ENCODE data around the gene HBQ1.
"Not testable (repeated sequence)": the region's sequence is repeated elsewhere in the genome, so short reads cannot be mapped to it uniquely, and the experiment has no call there.

HBQ1 gene

GRCh38 chr16:180101-180675 lies at the start of gene HBQ1:
Gene HBQ1, plus strand, starts transcription at chr16:180459. Its CDS starts 28 bp downstream, at chr16:180487.
- DNase-seq = no peak

DNA sequence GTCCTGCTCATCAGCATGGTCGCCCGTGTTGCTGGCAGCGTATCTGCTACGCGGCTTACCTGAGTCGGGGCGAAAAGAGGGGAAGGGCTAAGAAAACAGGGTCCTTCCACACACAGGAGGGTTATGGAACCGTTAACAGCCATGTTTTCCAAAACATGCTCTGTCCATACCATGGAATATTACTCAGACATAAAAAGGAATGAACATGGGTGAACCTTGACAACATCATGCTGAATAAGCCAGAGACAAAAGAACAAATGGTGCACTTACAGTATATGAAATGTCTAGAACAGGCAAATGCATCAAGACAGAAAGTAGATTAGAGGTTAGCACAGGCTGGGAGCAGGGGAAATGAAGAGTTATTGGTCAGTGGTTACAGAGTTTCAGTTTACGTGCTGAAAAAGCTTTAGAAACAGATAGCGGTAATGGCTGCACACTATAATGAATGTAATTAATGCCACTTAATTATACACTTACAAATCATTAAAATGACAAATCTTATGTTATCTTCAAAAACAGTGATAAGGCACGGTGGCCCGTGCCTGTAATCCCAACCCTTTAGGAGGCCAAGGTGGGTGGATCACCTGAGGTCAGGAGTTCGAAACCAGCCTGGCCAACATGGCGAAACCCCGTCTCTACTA lies 49.6 kb upstream of the HBQ1 start:
- no peak for DNase-seq

DNA sequence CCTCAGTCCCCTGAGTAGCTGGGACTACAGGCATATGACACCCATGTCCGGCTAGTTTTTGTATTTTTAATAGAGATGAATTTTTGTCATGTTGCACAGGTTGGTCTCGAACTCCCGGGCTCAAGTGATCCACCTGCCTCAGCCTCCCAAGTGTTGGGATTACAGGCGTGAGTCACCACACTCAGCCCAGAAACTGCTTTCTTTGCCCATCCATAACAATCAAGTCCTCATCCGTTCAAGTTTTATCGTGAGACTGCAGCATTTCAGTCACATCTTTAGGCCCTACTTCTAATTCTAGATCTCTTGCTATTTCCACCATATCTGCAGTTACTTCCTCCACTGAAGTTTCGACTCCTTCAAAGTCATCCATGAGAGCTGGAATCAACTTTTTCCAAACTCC lies 48.1 kb upstream of the HBQ1 start:
- no peak for DNase-seq

DNA sequence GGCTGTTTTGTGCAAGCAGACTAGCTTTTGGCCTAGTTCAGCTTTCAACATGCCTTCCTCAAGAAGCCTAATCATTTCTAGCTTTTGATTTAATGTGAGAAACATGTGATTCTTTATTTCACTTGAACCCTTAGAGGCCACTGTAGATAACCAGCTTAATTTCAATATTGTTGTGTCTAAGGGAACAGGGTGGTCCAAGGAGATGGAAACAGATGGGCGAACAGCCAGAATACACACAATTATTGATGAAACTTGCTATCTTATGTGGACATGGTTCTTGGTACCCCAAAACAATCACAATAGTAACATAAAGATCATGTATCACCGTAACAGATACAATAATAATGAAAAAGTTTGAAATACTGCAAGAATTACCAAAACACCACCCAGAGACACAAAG lies 46.5 kb upstream of the HBQ1 start:
- no peak for DNase-seq

- no peak for DNase-seq
Measured at GRCh38 chr16:138049-138417, 42.2 kb upstream of the HBQ1 start.

- no peak for DNase-seq
Measured at GRCh38 chr16:140175-140857, 39.9 kb upstream of the HBQ1 start.

- DNase-seq = no peak
Measured at GRCh38 chr16:142405-142967, 37.8 kb upstream of the HBQ1 start.

DNA sequence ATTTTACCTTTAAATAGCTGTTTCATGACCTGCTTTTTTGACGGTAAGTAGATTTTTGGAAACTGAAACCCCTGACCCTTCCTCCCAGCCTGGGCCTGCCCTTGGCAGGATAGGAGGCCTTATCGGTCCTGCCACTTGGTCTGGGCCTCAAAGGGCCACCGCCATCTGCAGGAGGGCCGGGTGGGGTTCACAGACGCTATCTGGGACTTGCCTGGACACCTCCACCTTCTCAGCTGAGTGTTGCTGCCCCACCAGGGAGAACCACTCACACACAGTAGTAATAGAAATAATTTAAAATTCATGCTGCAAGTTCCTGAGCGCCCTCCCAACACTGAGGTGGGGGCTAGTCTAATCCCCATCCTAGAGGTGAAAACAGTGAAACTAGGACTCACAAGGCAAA lies 37.2 kb upstream of the HBQ1 start:
- DNase-seq = no peak

- DNase-seq = no peak
Measured at GRCh38 chr16:143456-143855, 36.8 kb upstream of the HBQ1 start.

DNA sequence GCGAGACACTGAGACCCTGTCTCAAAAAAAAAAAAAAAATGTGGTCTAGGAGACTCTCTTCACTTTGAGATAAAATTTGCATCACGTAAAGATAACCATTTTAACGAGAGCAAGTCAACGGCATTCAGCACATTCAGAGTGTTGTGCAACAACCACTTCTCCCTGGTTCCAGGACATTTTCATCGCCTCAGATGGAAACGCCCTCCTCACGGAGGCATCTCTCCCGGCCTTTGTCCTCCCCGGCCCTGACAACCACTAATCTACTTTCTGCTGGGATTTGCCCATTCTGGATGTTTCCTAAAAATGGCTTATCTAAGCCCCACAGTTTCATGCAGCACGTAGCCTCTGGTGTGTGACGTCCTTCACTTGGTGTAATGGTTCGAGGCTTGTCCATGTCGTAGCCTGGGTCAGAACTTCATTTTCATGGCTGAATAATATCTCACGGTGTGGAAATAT lies 35.4 kb upstream of the HBQ1 start:
- no peak for DNase-seq

GRCh38 chr16:146646-147045 lies 33.6 kb upstream of the HBQ1 start:
- DNase-seq = no peak

GRCh38 chr16:149024-149660 lies 31.1 kb upstream of the HBQ1 start:
- DNase-seq = no peak

GRCh38 chr16:152141-153128 lies 27.8 kb upstream of the HBQ1 start, which contains the start of gene HBZ:
Gene HBZ, plus strand, starts transcription at chr16:152644. Its CDS starts 266 bp downstream, at chr16:152910.
- no peak for DNase-seq

DNA sequence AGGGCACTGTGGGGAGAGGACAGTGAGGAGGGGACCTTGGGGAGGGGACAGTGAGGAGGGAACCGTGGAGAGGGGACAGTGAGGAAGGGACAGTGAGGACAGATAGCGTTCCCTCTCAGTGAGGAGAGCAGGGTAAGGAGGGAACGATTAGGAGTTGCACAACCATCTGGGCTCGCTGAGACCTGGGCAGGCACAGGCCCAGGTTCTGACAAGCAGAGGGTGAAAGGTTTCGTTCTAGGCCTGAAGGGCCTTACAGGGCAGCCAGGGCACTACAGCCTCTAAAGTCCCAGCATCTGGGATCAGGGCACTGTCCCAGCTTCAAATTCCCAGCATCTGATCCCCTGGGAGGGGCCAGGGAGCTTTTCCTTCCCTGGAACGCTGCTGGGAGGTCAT lies 27.1 kb upstream of the HBQ1 start:
- DNase-seq = not testable (repeated sequence)

GRCh38 chr16:153550-154216 lies 26.6 kb upstream of the HBQ1 start:
- DNase-seq = not testable (repeated sequence)

DNA sequence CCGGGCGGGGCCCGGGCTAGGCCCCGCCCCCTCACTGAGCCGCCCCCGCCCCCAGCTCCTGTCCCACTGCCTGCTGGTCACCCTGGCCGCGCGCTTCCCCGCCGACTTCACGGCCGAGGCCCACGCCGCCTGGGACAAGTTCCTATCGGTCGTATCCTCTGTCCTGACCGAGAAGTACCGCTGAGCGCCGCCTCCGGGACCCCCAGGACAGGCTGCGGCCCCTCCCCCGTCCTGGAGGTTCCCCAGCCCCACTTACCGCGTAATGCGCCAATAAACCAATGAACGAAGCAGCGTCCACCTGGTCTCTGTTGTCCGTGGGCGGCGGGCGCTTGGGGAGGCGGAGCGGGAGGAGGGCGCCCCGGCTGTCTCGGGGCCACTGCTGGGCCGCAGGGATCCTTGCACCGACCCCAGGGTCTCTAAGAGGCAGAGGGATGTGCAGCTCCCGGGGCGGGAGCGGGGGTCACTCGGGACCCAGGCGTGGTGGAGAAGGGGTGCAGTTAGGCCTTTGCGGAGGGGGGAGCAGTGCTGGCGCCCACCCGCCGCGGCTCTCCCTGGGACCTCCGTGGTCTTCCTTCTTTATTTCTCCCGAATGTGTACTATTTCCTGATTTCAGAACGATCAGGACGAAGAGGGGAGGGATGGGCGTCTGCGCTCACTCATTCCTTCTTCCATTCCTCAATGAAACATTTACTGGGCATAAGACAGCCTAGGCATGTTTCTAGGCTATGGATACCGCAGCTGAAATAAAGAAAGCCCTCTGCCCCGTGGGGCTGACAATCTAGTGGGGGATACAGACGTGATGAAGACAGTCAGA lies 25.8 kb upstream of the HBQ1 start:
- DNase-seq = no peak

DNA sequence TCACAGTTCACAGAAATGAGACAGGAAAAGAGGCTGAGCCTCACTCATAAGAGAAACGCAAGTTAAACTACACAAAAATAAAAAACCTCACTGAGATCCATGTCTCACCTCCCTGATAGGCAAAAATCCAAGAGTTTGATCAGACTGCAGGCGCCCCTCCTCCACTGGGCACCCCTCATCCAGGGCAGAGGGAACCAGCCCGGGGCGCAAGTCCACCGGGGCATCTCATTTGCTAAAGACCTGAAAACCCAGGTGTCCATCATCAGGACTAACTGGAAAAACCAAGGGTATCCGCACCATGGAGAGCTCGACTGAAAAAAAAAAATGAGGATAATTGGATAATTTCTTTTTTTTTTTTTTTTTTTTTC lies 25.2 kb upstream of the HBQ1 start:
- DNase-seq = no peak

DNA sequence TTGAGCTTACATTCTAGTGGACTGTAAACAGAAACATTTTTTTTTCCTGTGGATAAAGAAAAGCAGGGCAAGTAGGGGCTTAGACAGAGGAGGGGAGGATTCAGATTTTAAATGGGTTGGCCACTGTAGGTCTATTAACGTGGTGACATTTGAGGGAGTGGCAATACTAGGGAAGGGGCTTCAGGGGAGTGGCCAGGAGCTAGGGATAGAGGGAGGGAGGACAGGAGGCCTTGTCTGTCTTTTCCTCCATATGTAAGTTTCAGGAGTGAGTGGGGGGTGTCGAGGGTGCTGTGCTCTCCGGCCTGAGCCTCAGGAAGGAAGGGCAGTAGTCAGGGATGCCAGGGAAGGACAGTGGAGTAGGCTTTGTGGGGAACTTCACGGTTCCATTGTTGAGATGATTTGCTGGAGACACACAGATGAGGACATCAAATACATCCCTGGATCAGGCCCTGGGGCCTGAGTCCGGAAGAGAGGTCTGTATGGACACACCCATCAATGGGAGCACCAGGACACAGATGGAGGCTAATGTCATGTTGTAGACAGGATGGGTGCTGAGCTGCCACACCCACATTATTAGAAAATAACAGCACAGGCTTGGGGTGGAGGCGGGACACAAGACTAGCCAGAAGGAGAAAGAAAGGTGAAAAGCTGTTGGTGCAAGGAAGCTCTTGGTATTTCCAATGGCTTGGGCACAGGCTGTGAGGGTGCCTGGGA lies 21.0 kb upstream of the HBQ1 start:
- no peak for DNase-seq

DNA sequence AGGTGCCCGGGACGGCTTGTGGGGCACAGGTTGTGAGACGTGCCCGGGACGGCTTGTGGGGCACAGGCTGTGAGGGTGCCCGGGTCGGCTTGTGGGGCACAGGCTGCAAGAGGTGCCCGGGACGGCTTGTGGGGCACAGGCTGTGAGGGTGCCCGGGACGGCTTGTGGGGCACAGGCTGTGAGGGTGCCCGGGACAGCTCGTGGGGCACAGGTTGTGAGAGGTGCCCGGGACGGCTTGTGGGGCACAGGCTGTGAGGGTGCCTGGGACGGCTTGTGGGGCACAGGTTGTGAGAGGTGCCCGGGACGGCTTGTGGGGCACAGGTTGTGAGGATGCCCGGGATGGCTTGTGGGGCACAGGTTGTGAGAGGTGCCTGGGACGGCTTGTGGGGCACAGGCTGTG lies 20.0 kb upstream of the HBQ1 start:
- DNase-seq = not testable (repeated sequence)

- no peak for DNase-seq
Measured at GRCh38 chr16:160691-161190, 19.5 kb upstream of the HBQ1 start.
